Neural cell (in vitro differentiated cells): ENCODE measurements around the gene CHRM1.

ENCODE experiments used
- EZH2 ChIP-seq: fragments of 200-600, 300-800 bp; shearing (Covaris generic), sonication (generic); IDR thresholded peaks from 2 replicates; pipeline ENCODE4 v1.6.1; 2014; ENCODE audit warnings: antibody characterized with exemption, low read length, borderline replicate concordance, mild to moderate bottlenecking; ENCODE audit not compliant: insufficient read depth, poor library complexity, severe bottlenecking
- POLR2AphosphoS5 ChIP-seq: IDR thresholded peaks from 2 replicates; pipeline ENCODE4 v1.6.1; 2012
- RAD21 ChIP-seq: fragments of 450-650 bp; conservative IDR thresholded peaks from 2 replicates; pipeline ENCODE4 v1.6.1; 2014; ENCODE audit warnings: antibody characterized with exemption, mild to moderate bottlenecking, moderate library complexity
- TAF1 ChIP-seq: IDR thresholded peaks from 2 replicates; pipeline ENCODE4 v1.6.1; 2012; ENCODE audit warnings: low read depth
- TF ChIP-seq, protein P1 (sequence below): fragments of 450-650 bp; IDR thresholded peaks from 2 replicates; pipeline ENCODE4 v1.5.1; 2014; ENCODE audit warnings: antibody characterized with exemption, mild to moderate bottlenecking, moderate library complexity; ENCODE audit not compliant: poor library complexity, severe bottlenecking
- TF ChIP-seq, protein P2 (sequence below): IDR thresholded peaks from 2 replicates; pipeline ENCODE4 v1.6.1; 2012; ENCODE audit warnings: borderline replicate concordance

DNA sequence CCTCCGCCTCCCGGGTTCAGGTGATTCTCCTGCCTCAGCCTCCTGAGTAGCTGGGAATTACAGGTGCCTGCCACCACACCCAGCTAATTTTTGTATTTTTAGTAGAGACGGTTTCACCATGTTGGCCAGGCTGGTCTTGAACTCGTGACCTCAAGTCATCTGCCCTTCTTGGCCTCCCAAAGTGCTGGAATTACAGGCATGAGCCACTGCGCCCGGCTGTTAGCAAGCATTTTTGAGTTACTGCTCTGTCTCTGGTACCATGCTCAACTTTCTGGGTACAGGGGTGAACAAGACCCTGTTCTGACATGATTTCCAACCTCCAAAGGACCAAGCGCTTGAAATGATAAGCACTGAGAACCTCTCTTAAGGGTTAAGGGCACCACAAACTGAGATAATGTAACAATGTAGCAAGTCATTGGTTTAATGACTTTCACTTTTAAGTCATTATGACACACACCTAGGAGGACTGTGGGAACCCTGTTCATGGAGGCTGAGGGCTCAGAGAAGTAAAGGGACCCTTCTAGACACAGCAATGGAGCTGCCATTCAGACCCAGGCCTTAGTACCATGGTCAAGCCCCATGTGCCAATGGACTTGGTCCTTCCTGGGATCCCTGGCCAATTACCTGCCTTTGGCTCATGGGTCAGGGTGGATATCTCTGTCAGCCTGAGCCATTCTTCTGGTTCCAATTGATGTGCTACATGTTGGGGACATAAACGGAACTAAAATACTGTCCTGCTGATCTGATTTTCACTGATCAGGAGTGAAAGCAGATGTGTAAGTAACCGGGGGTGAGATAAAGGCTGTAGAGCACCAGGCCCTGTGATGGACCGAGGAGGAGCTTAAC, 28.9 kb downstream of the CHRM1 start:
- TF ChIP-seq, protein P1, sequence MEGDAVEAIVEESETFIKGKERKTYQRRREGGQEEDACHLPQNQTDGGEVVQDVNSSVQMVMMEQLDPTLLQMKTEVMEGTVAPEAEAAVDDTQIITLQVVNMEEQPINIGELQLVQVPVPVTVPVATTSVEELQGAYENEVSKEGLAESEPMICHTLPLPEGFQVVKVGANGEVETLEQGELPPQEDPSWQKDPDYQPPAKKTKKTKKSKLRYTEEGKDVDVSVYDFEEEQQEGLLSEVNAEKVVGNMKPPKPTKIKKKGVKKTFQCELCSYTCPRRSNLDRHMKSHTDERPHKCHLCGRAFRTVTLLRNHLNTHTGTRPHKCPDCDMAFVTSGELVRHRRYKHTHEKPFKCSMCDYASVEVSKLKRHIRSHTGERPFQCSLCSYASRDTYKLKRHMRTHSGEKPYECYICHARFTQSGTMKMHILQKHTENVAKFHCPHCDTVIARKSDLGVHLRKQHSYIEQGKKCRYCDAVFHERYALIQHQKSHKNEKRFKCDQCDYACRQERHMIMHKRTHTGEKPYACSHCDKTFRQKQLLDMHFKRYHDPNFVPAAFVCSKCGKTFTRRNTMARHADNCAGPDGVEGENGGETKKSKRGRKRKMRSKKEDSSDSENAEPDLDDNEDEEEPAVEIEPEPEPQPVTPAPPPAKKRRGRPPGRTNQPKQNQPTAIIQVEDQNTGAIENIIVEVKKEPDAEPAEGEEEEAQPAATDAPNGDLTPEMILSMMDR: no peak
- TF ChIP-seq POLR2AphosphoS5 (no peak), EZH2 (no peak), TAF1 (no peak), RAD21 (no peak)
- TF ChIP-seq, protein P2, sequence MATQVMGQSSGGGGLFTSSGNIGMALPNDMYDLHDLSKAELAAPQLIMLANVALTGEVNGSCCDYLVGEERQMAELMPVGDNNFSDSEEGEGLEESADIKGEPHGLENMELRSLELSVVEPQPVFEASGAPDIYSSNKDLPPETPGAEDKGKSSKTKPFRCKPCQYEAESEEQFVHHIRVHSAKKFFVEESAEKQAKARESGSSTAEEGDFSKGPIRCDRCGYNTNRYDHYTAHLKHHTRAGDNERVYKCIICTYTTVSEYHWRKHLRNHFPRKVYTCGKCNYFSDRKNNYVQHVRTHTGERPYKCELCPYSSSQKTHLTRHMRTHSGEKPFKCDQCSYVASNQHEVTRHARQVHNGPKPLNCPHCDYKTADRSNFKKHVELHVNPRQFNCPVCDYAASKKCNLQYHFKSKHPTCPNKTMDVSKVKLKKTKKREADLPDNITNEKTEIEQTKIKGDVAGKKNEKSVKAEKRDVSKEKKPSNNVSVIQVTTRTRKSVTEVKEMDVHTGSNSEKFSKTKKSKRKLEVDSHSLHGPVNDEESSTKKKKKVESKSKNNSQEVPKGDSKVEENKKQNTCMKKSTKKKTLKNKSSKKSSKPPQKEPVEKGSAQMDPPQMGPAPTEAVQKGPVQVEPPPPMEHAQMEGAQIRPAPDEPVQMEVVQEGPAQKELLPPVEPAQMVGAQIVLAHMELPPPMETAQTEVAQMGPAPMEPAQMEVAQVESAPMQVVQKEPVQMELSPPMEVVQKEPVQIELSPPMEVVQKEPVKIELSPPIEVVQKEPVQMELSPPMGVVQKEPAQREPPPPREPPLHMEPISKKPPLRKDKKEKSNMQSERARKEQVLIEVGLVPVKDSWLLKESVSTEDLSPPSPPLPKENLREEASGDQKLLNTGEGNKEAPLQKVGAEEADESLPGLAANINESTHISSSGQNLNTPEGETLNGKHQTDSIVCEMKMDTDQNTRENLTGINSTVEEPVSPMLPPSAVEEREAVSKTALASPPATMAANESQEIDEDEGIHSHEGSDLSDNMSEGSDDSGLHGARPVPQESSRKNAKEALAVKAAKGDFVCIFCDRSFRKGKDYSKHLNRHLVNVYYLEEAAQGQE: no peak
